A673 (cell line): ENCODE results near the gene SPATS1.

Source experiments
- EZH2 ChIP-seq: fragments of 200-600 bp; sonication (generic); IDR thresholded peaks from 2 replicates; pipeline ENCODE4 v1.6.1; 2017; ENCODE audit warnings: borderline replicate concordance, low read depth, mild to moderate bottlenecking, mixed read lengths, antibody characterized with exemption, low read length; ENCODE audit not compliant: poor library complexity, severe bottlenecking
- TF ChIP-seq, protein P1 (sequence below): fragments of 300-800, 200-600 bp; sonication (generic); conservative IDR thresholded peaks from 2 replicates; pipeline ENCODE4 v1.5.1; 2017; ENCODE audit warnings: low read depth, mild to moderate bottlenecking, antibody characterized with exemption, low read length, moderate library complexity, mixed read lengths

DNA sequence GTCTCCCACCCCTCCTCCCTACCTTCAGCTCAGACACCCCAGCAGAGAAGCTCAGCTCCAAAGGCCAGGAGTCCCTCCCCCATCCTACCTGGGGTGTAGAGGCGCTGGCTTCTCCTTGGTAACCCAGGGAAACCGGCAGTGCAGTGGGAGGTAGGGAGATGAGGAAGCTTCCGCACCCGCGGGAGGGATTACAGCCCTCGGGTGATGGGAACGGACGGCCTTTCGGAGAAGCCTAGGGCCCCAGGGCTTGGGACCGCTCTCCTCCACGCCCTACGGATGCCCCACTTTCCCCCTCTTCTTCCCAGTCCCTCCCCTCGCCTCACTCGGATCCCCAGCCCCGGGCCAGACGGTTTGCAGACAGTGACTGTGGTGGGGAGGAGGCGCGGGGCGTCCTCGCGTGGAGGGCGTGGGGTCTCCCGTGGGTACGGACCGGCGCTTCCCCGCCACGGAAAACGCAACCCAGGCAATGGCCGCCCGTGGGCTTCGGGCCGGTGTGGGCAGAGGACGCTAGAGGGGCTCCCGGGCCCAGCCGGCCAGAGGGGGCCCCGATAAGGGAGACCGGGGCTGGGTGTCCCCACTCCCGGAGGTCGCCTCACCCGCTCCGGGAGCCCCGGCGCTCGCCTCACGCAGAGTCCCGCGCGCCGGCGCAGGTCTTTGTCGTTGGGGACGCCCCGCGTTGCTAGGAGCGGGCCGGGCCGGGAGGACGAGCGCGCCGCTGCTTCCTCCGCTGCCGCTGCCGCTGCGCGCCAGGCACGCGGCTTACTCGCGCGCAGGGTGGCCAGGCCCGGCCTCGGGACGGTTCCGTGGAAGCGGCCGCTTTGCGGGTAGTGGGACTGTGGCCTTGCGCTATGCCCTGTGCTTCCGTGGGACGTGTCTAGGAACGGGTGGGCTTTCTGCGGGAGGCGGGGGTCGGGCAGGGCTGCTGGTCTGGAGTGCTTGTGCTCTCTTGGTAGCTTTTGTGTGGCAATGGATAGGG, 45.1 kb upstream of the SPATS1 start:
- TF ChIP-seq, protein P1, sequence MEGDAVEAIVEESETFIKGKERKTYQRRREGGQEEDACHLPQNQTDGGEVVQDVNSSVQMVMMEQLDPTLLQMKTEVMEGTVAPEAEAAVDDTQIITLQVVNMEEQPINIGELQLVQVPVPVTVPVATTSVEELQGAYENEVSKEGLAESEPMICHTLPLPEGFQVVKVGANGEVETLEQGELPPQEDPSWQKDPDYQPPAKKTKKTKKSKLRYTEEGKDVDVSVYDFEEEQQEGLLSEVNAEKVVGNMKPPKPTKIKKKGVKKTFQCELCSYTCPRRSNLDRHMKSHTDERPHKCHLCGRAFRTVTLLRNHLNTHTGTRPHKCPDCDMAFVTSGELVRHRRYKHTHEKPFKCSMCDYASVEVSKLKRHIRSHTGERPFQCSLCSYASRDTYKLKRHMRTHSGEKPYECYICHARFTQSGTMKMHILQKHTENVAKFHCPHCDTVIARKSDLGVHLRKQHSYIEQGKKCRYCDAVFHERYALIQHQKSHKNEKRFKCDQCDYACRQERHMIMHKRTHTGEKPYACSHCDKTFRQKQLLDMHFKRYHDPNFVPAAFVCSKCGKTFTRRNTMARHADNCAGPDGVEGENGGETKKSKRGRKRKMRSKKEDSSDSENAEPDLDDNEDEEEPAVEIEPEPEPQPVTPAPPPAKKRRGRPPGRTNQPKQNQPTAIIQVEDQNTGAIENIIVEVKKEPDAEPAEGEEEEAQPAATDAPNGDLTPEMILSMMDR, result no peak
- no peak for TF ChIP-seq EZH2
